ENCODE results near the gene HTR4.

GRCh38 chr5:148666353-148666752 is 12.0 kb upstream of the HTR4 start:
- no peak for TF ChIP-seq CTCF (conservative IDR thresholded peaks at IDR 0.05; ENCODE audit: low read depth, low read length)
- no peak for TF ChIP-seq EZH2 (IDR thresholded peaks at IDR 0.05; ENCODE audit: borderline replicate concordance, low read depth, low read length, poor library complexity, severe bottlenecking)
